OCI-LY1 (cell line): ENCODE measurements around the gene ESAM.

Experiments
- EZH2 ChIP-seq: fragments of 200-600 bp; sonication (generic), shearing (Covaris generic); IDR thresholded peaks from 2 replicates; pipeline ENCODE4 v1.8.0; 2017; ENCODE audit warnings: borderline replicate concordance, mixed run types, mild to moderate bottlenecking, antibody characterized with exemption, low read length, moderate library complexity, mixed read lengths
- TF ChIP-seq, protein P1 (sequence below): fragments of 200-600 bp; sonication (generic), shearing (Covaris generic); IDR thresholded peaks from 2 replicates; pipeline ENCODE4 v1.5.1; 2017; ENCODE audit warnings: mild to moderate bottlenecking, antibody characterized with exemption, low read length, moderate library complexity, mixed read lengths

GRCh38 chr11:124766156-124766555 lies 4.1 kb upstream of the ESAM start:
- TF ChIP-seq, protein P1, sequence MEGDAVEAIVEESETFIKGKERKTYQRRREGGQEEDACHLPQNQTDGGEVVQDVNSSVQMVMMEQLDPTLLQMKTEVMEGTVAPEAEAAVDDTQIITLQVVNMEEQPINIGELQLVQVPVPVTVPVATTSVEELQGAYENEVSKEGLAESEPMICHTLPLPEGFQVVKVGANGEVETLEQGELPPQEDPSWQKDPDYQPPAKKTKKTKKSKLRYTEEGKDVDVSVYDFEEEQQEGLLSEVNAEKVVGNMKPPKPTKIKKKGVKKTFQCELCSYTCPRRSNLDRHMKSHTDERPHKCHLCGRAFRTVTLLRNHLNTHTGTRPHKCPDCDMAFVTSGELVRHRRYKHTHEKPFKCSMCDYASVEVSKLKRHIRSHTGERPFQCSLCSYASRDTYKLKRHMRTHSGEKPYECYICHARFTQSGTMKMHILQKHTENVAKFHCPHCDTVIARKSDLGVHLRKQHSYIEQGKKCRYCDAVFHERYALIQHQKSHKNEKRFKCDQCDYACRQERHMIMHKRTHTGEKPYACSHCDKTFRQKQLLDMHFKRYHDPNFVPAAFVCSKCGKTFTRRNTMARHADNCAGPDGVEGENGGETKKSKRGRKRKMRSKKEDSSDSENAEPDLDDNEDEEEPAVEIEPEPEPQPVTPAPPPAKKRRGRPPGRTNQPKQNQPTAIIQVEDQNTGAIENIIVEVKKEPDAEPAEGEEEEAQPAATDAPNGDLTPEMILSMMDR, result no peak
- no peak for TF ChIP-seq EZH2
